SIG-M5 treated with dmso at 0.1 percent for 504 hours (cell line): ENCODE data around the gene SIL1.
"Not testable (repeated sequence)": the region's sequence is repeated elsewhere in the genome, so short reads cannot be mapped to it uniquely, and the experiment has no call there.

ENCODE experiments used
- DNase-seq: peaks from one replicate; lab custom pipeline; 2025; ENCODE audit not compliant: unreplicated experiment; lab: John Stamatoyannopoulos, UW

Gene SIL1

DNA sequence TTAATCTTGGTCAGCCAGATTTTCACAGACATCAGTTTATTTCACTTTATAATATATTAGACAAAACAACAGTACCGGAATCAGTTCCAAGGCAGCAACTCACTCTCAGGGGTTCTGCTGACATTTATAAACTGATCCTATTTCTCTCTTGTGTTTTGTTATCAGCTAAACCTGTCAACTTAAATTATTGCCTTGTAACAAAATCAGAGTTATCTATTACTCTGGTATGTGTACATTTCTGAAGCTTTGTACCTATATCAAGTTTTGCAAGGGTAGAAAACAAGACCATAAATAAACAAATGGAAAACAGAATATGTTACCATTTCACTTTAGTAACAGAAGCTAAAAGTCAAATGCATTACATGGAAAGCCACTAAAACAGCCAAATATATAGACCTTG lies 122.1 kb downstream of the SIL1 start:
- no peak for DNase-seq

DNA sequence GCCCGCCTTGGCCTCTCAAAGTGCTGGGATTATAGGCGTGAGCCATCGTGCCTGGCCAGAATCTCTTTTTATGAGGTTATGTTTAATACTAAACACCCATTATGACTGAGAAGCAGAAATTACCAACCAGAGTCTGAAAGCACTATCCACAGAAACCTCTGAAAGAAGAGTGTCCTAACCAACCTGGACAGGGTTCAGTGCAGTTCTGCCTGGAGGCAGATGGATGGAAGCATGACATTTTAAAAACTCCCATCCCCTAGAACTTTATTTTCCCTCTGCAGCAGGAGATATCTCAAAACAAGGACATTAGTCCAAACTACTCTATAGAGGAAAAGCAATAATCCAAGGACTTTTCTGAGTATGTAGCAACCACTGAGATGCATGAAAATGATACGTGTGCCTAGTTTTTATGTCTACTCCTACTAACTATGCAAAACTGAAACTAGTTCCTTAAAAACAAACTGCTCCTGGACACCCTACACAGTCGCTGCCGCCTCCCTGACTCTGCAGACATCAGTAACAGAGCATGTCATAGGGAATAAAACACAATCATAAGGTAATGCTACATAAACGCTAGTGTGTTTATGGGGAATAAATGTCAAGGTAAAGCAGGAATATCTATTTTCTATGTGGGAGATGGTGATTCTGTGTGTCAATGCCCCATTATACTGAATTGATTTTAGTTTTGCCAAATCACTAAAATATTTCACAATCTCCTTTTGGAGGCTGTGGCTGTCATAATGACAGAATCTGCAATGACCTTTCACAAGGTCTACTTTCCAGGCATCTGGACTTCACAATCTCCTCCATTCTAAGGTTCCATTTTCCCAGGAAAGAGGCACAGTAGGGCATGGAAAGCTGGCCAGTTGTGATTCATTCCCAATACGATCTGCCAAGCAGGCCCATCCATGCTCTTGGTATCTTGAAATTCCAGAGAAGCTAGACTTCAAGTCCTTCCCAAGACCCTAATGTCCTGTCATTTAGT lies 122.8 kb downstream of the SIL1 start:
- no peak for DNase-seq

DNA sequence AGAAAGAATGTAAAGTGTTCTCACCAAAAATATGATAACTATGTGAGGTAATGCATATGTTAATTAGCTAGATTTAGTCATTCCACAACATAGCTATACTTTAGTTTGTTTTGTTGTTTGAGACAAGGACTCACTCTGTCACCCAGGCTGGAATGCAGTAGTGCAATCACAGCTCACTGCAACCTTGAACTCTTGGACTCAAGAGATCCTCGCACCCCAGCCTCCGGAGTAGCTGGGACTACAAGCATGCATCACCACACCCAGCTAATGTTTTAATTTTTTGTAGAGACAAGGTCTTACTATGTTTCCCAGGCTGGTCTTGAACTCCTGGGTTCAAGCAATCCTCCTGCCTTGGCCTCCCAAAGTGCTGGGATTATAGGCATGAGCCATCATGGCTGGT lies 124.2 kb downstream of the SIL1 start:
- not testable (repeated sequence) for DNase-seq

DNA sequence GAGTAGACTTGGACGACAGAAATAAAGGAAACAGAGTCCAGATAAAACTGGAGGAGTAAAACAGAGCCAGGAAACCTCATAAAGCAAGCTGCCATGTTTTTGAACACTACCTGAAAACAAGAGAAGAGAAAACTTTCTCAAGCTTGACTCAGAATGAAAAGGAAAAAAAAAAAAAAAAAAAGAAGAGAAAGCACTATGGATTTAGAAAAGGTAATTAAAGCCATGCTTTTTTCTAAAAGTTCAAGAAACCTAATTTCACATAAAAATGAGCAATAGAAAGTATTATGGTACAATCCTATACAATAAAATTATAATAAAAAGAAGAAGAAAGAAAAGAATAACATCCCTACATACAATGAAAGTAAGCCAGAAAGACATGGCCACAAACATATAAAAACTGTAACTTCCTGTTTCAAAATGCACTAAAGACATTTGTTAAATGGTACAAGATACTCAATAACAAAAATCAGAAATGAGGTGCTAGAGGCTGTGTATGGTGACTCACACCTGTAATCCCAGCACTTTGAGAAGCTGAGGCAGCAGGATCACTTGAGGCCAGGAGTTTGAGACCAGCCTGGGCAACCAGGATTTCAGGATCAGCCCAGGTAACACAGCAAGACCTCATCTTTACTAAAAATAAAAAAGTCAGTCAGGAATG lies 129.5 kb downstream of the SIL1 start:
- DNase-seq, result no peak

DNA sequence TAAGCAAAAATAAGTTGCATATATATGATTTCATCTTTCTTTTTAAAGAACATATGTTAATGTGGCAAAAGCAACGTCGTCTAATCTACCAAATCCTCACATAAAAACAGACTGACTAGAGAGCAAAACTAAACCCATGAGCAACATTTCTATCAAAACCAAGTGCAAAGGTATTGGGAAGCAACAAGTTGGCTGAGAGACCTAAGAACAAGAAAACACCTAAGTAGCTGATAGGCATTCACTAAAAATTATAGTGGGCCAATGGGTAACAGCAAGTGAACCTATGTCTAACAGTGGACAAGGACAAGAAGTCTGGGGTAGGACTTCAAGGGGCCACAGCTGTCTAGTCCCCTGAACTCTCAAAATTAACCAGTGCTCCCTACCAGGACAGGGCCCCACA lies 130.1 kb downstream of the SIL1 start:
- no peak for DNase-seq

DNA sequence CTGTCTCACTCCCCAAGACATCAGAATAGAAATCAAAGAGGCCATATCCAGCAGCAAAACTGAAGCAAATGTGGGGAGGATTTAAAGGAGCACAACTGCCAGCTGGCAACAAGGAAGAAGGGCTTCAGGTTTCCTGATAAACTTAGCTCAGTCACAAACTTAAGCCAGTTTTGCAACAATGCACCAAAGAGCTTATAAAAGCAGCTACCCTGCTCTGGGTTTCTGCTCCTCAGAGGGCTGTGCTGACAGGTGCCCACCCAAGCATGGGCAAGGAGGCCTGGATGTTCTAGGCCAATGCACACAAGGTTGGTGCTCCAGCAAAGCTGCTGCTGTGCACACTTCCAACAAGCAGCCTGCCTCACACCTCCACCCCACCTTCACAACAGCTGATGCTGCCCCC lies 132.9 kb downstream of the SIL1 start:
- no peak for DNase-seq

DNA sequence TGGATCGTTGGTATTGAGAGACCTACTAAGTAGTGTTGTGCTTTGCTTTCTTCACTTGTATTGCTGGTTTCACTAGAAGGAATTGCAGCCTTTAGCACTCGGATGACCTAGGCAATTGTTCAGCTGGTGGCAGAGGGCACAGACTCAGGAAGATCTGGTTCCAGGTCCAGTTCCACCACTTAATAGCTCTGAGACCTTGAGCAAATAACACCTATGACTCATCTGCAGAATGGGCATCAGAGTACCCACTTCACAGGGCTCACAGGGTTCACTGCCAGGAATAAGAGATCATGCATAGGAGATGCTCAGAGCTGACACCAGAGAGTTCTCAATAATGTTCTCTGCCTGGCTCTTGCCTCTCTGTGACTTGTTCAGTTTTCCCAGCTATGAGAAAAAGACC lies 133.6 kb downstream of the SIL1 start:
- peak; percentile 50 for DNase-seq

DNA sequence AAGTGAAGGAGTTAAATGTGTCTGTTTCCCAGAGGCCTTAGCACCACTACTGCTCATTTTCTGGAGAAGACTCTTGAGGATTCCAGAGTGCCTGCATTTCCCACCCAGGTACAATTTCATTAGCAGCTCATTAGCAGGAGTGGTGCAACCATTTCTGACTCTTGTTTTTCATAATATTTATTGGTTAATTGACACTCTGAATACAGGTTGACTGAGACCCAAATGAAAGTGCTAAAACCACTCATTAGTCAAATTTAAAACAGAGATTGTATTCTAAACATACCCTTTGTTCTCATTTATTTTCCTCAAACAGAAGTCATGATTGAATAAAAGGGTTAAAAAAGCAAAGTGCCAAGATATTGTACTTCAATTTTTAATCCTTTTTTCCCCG lies 134.5 kb downstream of the SIL1 start:
- DNase-seq, result no peak

DNA sequence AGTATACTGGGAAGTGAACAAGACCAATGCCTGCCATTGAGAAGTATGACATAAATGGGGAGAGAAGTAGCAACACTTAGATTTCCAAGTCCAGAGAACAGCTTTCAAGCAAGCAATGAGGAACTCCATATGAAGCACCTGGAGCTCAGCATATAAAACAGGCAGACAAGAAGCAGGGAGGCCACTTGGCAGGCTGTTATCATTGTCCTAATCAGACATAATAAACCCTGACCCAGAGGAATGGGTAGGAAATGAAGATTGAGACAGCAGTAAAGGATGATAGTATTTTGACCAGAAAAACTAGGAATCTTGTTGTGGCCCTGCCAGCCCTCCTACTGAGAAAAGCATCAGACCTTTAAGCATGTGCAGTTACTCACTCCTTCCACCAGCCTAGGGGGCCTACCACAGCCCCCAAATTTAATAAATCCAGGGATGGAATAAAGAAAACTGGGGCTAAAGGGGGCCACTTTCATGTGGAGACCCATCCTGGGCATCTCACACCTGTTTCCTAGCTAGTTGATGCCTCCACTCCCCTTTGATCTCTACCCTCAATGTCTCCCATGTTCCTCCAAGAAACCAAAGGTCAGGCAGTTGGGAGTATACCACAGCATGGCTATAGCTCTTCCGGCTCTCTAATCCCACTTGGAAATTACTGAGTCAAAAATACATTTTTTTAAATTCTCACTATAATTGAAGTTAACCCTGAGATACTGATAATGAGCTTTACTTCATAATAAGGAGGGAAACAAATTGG lies 135.1 kb downstream of the SIL1 start:
- DNase-seq, result no peak

DNA sequence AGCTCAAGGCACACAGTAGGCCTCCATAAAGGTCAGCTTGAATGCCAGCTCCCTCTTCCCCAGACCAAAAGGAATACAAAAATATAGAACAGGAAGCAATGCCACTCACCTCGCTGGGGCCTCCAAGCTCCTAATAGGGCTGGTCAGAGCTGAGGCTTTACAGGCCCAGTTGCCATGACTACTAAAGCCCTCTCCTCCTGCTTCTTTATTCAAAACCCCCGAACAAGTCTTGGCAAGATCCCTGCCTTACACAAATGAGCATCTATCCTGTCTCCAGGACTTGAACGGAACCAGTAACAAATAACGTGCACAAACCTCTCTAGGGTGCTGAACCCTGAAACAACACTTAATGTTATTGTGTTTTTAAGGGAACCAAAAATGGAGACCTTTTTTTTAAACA lies 136.3 kb downstream of the SIL1 start:
- no peak for DNase-seq

DNA sequence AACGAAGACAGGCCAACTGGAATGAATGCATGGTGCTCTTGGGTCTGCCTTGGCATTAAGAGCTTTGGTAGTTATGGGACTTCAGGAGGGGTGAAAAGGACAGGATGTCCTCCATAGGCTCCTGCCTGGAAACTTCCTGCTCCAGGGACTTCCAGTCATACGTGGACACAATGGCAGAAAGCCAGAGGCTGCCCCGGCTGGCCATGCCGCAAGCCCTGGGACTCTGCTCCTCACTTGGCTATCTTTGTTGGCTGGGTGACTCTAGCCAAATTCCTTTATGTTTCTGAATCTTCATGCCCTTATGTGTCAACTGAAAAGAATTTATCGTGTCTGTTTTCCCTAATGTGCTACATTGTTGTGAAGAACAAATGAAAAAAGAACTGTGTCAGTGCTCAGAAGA lies 136.9 kb downstream of the SIL1 start:
- DNase-seq, result no peak

DNA sequence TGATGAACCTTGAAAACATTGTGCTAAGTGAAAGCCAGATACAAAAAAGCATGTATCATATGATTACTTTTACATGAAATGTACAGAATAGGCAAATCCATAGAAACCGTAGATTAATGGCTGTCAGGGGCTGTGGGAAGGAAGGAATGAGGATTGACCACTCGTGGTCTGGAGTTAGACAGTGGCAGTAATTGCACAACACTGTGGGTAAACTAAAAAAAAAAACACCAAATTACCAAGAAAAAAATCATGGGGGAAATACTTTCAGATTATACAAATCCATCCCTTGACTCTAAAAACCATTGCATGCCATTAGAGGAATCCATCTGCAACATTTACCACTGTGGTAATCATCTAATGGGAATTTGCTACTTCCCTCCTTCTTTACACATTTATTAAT lies 140.0 kb downstream of the SIL1 start:
- no peak for DNase-seq

DNA sequence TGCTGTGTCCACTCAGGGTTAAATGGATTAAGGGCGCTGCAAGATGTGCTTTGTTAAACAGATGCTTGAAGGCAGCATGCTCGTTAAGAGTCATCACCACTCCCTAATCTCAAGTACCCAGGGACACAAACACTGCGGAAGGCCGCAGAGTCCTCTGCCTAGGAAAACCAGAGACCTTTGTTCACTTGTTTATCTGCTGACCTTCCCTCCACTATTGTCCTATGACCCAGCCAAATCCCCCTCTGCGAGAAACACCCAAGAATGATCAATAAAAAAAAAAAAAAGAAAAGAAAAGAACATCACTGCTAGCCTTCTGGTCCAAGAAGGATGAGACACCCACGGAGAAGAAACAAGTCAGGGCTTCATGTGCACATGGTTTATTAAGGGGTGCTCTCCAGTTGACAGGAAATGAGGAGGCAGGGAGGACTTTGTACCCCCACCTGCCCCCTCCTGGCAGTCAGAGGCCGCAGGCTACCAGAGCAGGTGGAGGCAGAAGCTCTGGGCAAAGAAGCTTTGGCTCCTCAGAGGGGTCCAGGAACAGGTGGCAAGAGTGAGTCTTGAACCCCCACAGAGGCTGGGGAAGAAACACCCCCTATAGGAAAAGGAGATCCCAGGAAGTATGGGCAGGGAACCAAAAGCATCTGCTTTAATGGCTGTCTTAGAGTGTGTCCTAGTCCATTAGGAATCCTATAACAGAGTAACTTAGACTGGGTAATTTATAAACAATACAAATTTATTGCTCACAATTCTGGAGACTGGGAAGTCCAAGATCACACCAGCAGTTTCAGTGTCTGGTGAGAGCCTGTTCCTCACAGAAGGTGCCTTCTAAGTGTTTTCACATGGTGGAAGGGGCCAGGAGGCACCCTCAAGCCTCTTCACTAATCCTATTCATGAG lies 140.9 kb downstream of the SIL1 start:
- not testable (repeated sequence) for DNase-seq

DNA sequence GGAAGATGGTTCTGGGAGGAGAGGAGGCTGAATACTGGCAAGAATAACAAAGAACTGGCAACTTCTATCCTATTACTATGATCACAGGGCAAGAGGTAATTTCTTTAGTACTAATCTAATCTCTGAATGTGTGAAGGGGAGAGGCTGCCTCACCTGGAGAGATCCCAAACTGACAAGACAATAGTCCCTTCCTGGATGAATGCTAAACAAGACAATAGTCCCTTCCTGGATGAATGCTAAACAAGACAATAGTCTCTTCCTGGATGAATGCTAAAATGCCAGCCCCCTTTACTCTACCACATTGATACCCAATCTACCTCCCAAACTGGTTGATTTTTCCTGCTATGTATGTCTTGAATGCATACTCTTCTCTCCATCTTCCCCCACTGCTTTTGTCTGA lies 145.2 kb downstream of the SIL1 start:
- DNase-seq, result no peak

DNA sequence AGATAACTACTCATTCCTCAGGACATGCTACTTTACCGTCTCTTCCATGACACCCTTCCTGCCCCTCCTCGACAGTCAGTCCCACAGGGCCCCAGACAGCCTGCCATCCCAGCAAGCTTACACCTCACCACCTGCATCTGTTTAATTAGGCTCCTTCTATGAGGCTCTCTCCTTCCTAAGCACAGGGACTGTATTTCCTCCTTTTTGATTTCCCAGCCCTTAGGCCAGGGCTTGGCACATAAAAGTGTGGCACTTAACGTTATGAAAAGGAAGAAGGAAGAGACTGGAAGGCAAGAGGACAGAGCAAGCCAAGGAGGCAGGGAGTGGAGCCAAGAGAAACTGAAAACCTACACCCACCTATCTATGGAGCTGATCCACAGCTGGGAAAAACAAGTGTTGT lies 146.8 kb downstream of the SIL1 start:
- no peak for DNase-seq

DNA sequence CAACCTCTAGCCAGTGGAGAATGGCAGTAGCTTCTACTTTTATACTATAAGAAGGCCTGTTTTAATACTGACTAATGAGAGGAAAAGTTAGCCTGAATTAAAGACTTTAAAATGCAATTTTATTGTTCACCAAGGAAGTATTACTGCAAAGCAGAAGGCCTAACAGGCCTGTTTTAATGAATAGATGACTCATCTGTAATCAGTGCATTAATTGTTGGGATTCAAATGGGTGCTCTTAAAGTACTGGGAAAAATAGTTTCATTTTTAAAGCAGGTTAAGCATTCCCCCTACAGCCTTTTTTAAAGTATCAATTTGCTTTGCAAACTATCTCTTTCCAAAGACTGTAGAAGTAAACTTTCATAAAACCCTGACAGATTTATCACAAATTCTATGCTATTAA lies 147.7 kb downstream of the SIL1 start:
- no peak for DNase-seq

DNA sequence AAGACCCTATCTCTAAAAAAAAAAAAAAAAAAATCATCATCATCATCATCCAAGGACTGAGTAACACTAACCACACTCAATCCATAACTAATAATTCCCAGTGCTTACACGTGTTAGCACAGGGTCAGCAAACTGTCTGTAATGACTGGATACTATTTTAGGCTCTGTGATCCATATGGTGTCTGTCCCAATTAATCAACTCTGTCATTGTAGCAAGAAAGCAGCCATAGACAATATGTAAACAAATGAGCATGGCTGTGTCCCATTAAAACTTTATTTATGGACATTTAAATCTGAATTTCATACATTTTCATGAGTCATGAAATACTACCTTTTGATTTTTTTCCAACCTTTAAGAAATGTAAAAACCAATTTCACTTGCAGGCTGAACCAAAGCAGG lies 148.4 kb downstream of the SIL1 start:
- no peak for DNase-seq

DNA sequence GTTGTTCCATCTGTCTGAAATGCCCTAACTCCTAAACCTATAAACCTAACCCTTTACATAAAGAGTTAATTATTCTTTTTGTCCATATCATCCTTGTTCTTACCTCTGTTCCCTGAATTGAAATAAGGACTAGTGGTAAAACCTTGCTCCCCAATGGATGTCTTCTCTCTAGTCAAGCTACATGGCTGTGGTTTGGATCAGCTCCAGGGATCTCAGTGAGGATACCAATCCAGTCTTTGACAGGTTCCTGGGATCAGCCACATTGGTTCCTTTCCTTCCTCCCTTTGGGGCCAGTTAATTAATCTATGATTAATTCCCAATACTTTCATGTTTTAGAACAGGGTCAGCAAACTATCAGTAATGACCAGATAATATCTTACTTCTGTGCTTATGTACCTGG lies 151.6 kb downstream of the SIL1 start:
- no peak for DNase-seq

DNA sequence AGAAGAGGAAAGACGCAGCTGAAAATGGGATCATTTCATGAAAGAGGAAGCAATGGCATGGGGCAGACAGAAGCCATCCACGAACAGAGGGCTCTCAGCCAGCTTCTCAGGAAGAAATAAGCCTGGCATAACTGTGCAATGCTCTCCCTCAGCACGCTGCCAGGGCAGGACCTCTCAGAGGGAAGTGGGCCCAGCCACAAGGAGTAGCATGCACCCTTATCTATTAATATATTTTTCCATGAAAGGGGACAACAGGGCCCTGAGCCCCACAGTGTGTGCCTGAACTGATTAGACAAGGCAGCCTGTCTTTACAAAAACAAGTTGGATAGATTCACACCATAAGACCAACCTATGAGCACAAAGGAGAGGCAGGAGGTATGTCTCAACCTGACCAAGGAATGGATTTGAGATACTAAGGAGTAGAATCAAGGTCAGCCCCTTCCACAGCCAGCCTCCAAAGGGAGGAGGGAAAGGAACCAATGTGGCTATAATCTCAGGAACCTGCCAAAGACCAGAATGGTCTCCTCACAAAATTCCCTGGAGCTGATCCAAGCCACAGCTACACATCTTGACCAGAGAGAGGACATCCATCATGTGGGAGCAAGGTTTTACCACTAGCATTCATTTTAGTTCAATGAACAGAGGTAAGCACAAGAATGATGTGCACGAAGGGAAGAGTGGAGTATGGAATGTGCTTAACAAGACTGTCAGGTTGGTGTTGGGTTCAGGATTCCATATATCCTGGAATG lies 154.8 kb downstream of the SIL1 start:
- DNase-seq, result no peak

DNA sequence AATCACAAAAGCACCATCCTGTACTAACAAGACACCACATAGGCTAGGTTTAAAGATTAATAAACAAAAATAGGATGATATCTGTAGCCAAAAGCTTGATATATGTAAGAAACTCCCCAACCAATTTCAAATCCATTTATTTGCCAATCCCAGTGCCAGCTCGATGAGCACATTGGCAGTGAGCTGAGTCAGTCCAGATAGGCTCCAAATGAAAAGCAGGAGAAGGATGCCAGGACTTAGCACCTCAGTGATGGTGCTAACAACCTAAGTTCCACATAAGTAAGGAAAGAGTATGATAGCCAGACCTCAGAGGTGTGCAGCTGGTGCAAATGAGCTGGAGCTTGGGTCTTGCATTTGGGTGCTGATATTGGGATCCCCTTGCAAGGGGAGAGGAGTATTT lies 158.1 kb downstream of the SIL1 start:
- no peak for DNase-seq
